ENCODE results near the gene SLC30A2.

DNA sequence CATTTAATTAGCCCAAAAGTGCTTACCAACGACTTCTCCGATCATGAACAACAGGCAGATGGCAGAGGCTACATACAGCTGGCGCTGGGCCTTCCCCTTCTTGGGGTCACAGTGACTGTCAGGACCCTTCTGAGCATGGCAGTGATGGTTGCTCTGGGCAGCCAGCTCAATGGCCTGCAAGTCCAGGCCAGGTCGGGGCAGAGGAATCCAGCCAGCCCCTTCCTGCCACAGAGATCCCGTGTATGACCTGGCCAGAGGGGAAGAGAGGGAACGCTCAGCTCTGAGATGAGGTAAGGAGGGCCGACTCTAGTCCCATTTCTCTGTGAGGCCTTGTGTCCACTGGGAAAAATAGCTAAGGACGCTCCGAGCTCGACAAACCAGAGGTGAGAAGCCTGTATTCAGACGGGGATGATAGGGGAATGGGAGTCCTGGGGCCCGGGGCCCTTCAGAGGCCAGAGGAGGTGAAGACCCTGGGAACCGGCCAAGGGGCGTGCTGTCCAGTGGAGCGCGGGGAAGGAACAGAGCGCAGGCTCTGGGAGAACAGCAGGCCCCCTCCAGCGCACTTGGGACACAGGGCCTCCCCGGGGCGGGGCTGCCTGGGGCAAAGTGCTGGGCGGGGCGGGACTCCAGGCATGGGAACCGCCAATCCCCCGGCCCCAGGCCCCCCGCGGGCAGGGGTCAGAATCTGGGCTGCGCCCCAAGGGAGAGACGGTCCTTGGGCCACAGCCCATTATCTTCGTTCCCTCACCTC lies 772 bp downstream of the SLC30A2 start:
- no peak for TF ChIP-seq CTCF (IDR thresholded peaks at IDR 0.05)
- TF ChIP-seq POLR2AphosphoS5 (IDR thresholded peaks at IDR 0.05), result no peak
